GM19467 (cell line): ENCODE results near the gene MAGI1.

Experiments
- ATAC-seq: cut with Tn5 transposase; IDR thresholded peaks from one replicate; pipeline ENCODE4 v1.9.1; 2021; ENCODE audit warnings: mild to moderate bottlenecking, moderate library complexity; ENCODE audit not compliant: unreplicated experiment

MAGI1 gene

DNA sequence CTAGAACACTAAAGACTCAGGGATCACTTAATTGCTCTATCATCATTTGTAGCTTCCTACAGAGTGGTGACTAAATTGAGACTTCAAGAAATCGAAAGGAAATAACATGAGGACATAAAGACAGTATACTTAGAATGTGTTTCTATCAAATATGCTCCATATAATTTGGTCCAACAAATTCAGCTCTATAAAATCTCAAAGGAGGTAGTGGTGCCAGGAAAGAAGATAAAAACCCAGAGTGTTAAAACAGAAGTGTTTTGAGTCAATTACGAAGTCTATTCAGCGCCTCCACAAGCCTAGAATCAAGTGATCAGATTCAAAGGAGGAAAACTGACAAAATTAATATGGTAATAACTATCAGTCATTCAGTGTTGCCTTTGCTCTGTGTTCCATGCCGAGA lies 22.9 kb downstream of the MAGI1 start:
- no peak for ATAC-seq

GRCh38 chr3:66014651-66015050 lies 24.1 kb downstream of the MAGI1 start:
- no peak for ATAC-seq

- ATAC-seq = no peak
Observed at GRCh38 chr3:66014056-66014455, 24.7 kb downstream of the MAGI1 start.

GRCh38 chr3:66012711-66013110 lies 26.0 kb downstream of the MAGI1 start:
- ATAC-seq = no peak

DNA sequence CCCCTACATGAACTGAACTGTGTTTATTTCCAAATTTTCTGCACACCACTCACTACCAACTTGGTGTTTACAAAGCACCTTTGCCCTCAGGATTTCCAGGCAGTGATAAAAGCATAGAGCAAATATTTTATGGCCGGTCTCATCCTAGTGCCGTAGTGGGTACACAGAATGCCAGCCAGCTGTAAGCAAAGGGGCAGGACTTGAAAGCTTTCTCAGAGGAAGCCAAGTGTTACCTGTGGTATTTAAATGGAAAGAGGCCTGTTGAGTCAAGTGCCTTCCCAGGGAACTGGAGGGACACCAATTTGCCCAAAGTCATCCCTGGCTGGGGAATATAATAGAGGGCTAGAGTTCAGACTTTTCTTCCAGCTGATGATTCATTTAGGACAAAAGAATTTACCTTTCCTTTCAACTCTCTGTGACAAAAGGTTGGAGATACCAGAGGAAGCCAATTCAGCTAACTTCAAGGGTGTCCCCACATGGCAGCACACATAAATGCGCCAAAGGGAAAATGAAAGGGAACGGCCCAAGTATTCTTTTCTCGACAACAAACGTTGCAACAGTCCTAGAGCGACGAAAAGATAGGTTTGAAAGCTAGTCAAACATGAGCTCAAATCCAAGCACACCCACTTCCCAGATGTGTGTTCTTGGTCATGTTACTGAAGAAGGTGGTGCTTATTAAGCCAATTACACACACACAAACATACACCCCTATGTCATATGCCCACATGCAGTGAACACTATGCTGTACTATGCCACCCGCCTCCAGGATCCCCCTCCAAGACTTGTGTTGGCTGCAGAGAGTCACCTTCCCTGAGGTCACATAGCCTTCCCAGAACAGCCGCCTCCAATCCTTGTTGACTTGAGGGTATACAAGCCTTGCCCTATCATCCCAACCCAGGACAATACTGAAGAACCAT lies 27.7 kb downstream of the MAGI1 start:
- ATAC-seq = no peak

DNA sequence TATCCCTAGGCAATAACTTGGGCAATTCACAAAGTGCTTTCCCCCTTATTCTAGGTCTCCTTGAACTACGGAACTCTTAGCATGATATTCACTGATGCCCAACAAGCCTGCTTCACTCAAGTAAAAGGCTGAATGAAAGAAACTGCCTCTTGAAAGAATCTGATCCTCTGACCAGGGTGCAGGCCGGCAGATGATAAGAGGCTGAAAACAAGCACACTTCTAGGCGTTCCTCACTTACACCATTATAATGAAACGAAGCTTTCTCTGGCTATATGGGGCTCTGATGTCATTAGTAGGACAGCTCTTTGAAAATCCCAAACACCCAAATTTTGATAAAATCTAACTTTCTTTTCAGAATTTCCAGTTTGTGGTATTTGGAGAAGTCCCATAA lies 28.4 kb downstream of the MAGI1 start:
- ATAC-seq = no peak

GRCh38 chr3:66004244-66004643 lies 34.5 kb downstream of the MAGI1 start:
- no peak for ATAC-seq

DNA sequence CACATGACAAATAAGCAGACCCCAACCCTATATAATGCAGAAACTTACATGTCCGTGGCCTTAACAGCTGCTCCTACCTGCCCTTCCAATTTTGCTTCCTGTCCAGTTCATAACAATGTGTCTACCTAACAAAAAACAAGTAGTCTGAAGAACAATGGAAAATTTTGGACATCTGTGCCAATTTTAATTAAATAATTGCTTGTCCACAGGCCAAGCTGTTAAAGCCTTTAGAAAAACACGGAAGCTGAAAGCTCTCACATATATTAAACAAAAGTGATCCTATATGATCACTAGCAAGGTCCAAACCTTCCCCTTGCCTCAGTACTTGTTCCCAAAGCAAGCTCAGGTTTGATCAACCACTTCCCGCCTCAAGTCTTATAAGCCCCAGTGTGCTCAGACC lies 37.1 kb downstream of the MAGI1 start:
- ATAC-seq = no peak

DNA sequence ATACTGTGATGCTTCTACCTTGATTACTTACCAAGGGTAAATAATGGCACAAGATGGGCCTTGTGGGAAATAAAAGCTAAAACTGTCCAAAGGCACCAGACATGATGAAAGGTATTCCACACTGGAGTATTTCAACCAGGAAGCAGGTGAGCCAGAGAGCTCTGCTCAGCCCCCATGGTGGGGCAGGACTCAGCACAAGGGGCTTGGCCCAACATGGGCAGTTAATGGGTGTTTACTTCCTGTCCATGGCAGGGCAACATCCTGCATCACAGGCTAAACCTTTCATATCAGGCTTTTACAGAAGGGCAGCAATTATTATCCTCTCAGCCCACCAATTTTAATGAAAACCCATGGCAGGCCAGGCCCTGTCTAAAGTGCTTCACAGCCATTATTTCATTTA lies 38.2 kb downstream of the MAGI1 start:
- no peak for ATAC-seq

DNA sequence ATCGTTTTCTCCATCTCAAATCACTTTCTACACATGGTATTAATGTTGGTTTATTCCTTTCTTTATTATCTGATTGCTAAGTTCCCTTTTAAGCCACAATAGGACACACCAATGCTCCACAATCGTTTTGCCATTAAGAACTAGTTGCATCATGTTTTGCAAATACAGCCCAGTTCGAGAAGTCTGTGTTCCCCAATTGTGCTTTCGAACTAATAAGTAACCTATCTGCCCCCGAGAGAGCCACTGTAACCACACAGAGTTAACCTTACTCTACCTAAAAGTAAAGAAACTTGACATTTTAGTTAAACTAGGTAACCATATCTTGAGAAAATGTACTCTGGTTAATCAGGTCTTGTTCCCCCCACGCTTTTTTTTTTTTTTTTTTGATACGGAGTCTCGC lies 39.1 kb downstream of the MAGI1 start:
- no peak for ATAC-seq

GRCh38 chr3:65996589-65996988 lies 42.1 kb downstream of the MAGI1 start:
- ATAC-seq = no peak

GRCh38 chr3:65995515-65995914 lies 43.2 kb downstream of the MAGI1 start:
- no peak for ATAC-seq

DNA sequence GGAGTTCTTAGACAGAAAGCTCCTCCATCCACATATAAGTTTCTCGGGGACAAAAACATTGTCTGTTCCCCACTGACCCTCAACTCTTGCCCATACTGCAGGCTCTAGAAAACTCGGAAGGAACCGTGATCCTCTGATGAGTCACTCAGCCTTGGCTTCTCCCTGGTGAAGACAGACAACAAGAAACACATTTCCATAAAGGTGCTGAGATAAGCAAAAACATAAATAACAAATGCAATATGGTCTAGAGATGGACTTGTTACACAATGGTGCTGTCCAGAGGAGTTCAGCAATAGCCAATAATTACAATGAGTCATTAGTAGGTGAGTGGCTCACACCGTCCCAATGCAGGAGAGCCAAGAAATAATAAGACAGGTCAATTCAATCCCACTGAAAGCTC lies 43.7 kb downstream of the MAGI1 start:
- no peak for ATAC-seq

- no peak for ATAC-seq
Observed at GRCh38 chr3:65993134-65993900, 45.4 kb downstream of the MAGI1 start.

- no peak for ATAC-seq
Observed at GRCh38 chr3:65992106-65992505, 46.6 kb downstream of the MAGI1 start.

GRCh38 chr3:65988411-65989180 lies 50.1 kb downstream of the MAGI1 start:
- ATAC-seq = no peak

DNA sequence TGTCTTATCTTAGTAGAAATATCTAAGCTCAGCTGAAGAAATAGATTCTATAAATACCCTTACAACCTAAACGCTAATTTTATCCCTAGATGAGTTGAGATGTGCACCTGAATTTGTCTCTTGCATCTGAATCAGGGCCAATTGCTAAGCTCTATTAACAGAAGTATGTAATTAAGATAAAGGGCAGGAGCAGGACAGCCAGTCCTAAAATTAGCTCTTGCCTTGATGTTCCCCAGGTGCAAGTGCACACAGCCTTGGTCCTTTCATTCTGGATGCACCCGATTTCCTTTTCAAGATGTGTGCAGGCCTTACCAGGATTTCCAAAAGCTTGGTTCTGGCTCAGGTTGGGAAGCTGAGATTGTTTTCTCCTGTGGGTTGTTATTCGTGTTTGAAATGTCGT lies 52.4 kb downstream of the MAGI1 start:
- no peak for ATAC-seq

GRCh38 chr3:65984975-65985374 lies 53.7 kb downstream of the MAGI1 start:
- ATAC-seq = no peak

GRCh38 chr3:65983100-65983499 lies 55.6 kb downstream of the MAGI1 start:
- ATAC-seq = no peak

DNA sequence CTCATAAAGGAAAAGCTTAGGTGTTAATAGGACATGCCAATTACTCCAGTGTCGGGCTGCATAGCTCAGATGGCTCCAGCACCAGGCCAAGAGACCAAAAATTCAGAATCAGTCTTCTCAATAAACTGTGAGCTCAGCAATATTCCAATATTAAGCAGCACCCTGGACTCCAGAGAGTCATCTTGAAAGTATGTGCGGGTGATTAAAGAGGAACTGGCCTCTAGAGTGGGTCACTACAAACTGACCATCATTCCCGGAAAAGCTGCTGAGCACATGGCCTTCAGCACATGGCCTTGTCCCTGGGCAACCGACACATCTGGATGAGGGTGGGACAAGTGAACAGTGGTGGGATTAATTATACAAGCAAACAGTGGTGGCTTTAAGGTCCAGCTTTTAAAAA lies 59.0 kb downstream of the MAGI1 start:
- no peak for ATAC-seq

DNA sequence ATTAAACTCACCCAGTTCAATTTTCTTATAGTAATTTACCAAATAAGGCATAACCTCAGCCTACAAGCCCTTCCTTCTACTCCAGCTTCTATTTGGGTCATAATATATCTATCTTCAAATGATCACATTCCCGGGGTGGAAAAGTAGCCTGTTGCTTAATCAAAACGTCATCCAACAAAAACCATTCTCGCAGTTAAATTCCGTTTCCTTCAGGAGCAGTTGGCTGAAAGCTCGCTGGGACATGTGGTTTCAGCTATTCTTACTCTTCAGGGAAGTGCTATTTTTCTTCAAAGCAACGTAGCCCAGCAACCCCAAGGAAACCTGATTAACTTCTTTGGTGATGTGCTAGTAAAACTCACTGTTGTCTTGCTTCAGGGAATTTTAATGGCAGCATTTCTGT lies 59.6 kb downstream of the MAGI1 start:
- ATAC-seq = no peak
